ENCODE measurements around the gene GP5.

The GP5 gene

GRCh38 chr3:194375473-194376240 lies 23.4 kb downstream of the GP5 start:
- no peak for DNase-seq (ENCODE audit: low read depth, low spot score)

DNA sequence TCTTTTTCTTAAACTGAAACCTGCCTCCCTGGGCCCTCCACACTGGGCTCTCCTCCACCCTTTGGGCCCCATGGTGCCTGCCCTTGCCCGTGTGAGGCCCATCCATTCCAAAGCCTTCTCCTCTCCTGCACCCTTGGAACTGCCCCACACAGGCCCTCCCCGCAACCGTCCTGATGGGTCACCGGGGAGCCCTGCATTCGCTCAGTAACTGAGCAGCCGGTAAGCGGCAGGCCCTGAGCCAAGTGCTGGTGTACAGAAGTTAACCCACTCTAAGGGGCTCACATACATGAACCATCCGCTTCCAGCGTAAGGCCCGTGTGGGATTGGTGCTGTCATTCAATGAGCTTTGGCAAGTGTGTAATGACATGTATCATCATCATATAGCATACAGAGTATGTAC lies 24.1 kb downstream of the GP5 start:
- no peak for DNase-seq (ENCODE audit: low read depth, low spot score)

GRCh38 chr3:194373899-194374298 lies 25.2 kb downstream of the GP5 start:
- no peak for DNase-seq (ENCODE audit: low read depth, low spot score)

DNA sequence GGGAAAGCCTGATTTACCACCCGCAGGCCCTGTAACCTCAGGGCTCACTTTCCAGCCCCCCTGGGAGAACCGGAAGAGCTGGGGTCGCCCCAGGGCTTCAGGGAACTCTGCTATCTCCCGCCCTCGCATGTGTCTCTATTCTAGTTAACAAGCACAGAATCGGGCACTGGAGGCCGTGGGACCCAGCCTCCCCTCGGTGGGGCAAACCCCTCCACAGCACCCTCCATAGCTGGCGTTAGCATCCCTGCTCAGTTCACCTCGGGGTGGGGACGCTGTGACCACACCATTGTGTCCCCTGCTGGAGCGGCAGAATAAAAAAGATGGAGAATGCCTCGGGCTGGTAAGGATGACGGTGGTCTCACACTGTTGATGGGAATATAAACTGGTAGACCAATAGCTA lies 26.0 kb downstream of the GP5 start:
- DNase-seq (ENCODE audit: low read depth, low spot score), result no peak

DNA sequence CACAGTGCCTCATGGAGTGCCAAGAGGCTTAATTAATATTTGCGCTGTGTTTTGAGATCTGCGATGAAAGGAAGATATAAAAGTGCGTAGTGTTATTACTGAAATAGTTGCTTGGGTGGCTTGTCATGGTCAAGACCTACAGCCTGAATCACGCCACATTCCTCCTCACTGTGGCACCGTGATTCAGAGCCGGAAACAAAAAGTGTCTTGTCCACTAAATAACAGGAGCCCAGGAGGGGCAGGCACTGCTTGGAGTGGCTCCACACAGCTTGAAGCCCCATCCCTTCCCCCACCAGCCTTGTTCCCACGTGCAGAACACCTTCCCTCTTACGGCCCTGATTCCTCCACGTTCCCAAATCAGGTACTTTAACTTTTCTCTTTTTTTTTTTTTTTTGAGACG lies 28.3 kb downstream of the GP5 start:
- no peak for DNase-seq (ENCODE audit: low read depth, low spot score)

DNA sequence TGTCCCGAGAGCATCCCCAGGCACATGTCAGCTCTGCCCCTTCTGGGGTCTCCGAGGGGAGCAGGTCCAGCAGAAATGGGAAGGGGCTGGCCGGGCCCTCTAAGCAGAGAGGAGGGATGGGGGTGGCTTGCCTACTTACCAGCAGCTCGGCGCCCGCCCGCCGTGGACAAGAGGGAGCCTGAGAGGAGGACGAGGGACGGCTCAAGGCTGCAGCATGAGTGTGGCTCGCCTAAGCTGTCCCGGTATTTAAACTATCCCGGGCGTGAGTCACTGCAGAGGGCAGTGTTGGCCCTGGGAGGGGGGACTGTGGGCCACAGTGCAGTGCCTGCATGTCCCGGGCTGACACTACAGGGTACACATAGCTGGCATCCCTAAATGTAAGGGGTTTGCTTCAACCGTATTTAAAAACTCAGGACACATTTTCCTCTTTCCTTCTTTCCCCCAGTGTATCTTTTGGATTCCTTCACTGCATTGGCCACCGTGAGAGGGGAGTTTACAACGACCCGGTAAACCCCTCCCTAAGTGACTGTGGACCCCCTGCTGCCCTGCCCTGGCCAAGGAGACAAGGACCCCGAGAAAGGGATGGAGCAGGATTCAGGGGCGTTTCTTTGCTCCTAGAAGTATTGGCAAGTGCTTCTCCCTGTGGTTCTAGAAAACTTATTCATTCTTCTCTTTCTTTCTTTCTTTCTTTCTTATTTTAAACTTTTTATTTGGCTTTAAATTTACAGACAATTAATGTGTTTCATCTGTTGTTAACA lies 29.4 kb downstream of the GP5 start, which contains the start of gene LRRC15:
Gene LRRC15, minus strand, starts transcription at position 222 of the 758 bp plus-strand sequence. CDS start 8,700 bp downstream, outside the sequence.
- DNase-seq (ENCODE audit: low read depth, low spot score), result no peak

GRCh38 chr3:194368918-194369317 lies 30.1 kb downstream of the GP5 start:
- DNase-seq (ENCODE audit: low read depth, low spot score), result no peak

DNA sequence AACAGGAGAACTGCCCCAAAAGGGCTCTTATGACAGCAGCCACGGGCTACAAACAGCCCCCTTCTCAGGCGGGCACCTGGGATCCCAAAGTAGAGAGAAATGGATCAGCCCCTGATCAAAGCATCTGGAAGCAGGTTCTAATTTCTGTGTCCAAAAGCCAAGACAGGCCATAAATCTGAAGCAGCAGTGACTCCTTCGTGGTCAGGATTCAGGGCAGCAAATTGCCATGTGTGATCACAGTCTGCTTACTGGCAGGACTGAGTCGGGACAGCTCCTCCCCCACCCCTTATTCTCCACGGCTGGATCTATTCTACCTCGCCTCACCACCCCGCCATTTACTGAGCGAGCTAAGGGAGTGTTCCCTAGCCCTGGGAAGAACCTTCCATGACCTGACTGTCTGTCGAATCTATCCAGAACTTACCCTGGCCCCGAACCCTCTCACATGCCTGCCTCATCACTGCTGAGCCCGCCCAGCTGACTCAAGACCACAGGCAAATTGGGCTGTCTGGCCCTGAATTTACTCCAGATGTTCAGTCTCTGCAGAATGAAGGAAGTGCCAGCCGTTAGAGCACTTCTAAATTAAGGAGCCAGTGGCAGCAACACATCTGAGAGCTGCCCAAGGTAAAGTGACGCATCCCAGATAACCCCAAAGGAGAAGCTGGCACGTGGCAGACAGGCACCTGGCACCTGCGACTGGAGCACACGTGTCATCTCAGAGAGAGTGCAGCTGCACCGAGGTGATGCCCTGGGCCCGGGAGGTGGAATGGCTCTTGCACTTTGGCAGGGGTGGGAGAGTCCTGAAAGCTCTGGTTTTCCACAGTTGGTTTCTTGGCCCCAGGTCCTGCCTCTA lies 30.8 kb downstream of the GP5 start:
- DNase-seq (ENCODE audit: low read depth, low spot score), result no peak

GRCh38 chr3:194365978-194366490 lies 33.0 kb downstream of the GP5 start:
- no peak for DNase-seq (ENCODE audit: low read depth, low spot score)

- DNase-seq (ENCODE audit: low read depth, low spot score), result no peak
Observed at GRCh38 chr3:194365526-194365925, 33.5 kb downstream of the GP5 start.

DNA sequence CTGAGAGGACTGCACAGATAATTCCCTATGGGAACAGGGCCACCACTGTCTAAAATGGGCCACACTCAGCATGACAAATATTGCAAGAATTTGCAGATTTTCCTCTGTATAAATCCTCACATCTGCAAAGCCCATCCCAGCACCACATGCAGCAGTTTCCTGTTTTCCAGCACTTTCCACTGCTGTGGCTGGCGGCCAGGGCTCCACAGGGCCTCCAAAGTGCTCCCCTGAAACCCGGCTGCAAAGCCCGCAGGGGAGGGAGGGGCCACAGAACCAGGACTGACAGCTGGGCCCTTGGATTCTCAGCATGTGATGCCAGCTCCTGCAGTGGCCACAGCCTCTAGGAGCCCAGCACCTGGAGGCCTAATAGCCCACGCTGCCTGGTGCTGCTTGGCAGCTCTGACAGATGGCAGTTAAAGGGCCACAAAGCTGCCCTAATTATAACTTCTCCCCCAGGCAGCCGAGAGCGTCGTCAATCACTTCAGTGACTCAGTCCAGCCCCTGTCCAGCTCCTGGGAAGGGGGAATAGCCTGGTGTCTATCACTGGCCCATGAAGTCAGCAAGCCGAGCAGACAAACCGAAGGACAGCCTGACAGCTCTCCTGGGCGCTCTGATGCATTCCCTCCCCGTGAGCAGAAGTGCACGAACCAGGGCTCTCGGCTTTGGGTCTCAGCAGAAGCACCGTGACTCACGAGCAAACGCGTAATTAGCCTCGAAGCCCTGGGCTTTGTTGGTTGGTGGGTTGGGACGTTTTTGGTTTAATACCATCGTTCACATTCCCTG lies 34.2 kb downstream of the GP5 start:
- peak; percentile 45 for DNase-seq (ENCODE audit: low read depth, low spot score)

DNA sequence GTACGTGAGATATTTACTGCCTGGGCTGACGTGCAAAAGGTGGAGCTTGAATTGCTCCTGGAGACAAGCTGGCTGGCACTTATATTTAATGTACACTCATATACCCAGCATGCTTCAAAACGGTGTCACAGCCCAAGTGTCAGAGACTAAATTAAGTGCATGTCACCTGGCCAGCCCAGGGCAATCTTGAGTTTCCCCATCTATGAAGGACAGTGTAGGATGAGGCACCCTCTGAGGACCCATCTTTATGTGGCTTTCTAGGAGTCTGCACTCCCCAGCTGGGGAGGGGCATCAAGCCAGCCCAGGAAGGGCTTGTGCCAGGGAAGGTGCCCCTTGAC lies 34.8 kb downstream of the GP5 start:
- DNase-seq (ENCODE audit: low read depth, low spot score), result no peak

DNA sequence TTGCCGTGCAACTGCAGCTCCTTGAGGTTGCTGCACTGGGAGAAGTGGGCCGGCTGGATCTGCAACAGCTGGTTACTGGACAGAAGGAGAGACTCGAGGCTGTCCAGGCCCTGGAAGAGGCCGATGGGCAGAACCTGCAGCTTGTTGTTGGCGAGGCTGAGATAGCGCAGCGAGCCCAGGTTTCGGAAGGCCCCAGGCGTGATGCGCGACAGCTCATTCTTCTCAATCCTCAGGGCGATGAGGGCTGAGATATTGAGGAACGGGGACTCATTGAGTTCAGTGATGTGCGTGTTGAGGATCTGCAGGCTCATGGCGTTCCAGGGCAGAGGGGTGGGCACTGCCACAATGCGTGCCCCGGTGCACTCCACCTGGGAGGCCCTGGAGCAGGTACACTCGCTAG lies 38.5 kb downstream of the GP5 start:
- DNase-seq (ENCODE audit: low read depth, low spot score), result no peak

DNA sequence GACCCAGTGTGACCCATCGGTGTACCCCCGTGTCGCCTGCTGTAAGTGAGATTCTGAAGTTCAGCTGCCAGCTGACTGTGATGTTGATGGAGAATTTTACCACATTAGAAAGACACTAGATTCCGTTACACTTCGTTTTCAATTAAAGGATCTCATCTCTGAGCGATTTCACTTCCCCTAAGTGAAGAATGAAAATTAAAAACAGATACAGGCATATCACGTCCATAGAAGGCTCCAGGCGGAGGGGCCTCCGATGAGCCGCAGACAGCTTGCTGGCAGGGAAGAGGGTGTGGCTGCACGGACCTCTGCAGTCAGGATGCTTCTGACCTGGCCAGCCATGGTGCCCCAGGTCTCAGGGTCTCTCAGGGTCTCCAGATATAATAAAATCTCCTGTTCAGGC lies 41.4 kb downstream of the GP5 start:
- no peak for DNase-seq (ENCODE audit: low read depth, low spot score)

- DNase-seq (ENCODE audit: low read depth, low spot score), result no peak
Observed at GRCh38 chr3:194355379-194355778, 43.7 kb downstream of the GP5 start.

DNA sequence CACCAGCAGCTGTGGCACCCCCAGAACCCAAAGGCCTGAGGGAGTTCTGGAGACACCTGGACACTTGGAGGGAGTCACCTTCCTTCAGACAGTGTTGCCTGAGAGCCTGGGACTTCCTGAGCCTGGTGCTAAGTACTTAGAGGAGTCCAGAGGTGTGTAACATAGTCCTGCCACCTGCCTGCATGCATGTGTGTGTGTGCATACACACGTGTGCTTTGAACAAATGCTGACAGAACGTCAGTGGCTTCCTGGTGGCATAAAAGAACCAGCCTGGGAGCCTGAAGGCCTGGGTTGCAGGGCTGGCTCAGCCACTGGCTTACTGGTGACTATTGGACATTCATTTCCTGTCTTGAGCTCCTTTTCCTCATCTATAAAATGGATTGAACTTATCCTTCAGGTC lies 44.8 kb downstream of the GP5 start:
- no peak for DNase-seq (ENCODE audit: low read depth, low spot score)

GRCh38 chr3:194352667-194353246 lies 46.3 kb downstream of the GP5 start:
- DNase-seq (ENCODE audit: low read depth, low spot score), result no peak

DNA sequence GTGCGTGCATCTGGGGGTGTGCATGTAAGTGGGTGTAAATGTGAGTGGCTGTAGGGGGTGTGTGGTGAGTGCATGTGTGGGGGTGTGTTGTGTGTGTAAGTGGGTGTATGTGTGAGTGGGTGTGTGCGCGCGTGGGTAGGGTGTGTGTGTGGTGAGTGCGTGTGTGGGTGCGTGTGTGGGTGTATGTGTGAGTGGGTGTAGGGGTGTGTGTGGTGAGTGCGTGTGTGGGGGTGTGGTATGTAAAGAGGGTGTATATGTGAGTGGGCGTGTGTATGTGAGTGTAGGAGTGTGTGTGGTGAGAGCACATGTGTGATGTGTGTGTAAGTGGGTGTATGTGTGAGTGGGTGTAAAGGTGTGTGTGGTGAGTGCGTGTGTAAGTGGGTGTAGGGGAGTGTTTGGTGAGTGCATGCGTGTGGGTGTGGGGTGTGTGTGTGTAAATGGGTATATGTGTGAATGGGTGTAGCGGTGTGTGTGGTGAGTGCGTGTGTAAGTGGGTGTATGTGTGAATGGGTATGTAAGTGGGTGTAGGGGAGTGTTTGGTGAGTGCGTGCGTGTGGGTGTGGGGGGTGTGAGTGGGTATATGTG lies 47.0 kb downstream of the GP5 start:
- no peak for DNase-seq (ENCODE audit: low read depth, low spot score)

DNA sequence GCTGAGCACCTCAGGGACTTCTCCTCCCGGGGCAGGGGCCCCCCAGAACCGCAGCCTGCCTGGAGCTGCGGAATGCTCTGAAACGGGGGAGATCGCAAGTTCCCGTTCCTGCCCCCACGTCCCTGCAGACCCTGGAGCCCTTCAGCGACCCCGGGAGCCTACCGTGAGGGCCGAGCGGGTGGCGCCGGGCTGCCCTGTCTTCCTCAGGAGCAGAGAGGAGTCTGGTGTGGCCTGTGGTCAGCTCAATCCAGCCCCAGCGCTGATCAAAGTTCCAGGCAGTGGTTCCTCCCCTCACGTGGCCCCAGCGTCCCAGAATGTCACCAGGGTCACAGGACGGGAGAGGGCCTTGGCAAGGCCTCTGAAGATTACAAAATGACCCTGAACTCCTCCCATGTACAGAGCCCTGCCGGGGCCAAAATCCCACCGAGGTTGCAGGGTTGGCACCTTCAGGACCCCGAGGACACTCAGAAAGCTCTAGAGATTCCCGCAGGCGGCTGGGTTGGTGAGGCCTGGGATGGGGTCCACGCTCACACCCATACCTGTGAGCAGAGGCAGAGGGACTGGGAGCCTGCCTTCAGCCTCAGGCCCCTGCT lies 47.9 kb downstream of the GP5 start, which contains the start of gene CPN2:
Gene CPN2, minus strand, starts transcription at position 249 of the 593 bp plus-strand sequence. CDS start 8,626 bp downstream, outside the sequence.
- DNase-seq (ENCODE audit: low read depth, low spot score), result no peak

DNA sequence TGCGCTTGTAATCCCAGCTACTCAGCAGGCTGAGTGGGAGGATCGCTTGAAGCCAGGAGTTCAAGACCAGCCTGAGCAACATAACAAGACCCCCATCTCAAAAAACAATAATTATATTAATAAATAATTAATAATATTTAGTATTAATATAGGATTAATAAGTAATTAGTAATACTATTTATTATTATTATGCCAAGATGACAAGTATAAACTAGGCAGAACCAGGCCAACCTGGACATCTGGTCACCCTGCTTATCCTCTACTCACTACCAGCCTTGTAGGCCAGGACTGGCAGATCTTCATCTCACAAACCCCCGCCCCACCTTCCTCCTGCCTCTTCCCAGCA lies 48.4 kb downstream of the GP5 start:
- no peak for DNase-seq (ENCODE audit: low read depth, low spot score)

Data from smooth muscle cell of the brain vasculature (primary cell).